ELF-1 (cell line): Measurements from ENCODE around the gene MAP3K7CL.
"Not testable (repeated sequence)": the region's sequence is repeated elsewhere in the genome, so short reads cannot be mapped to it uniquely, and the experiment has no call there.

Experiments used
- DNase-seq: peaks from one replicate; pipeline ENCODE4 v3.0.0-alpha.2; 2016; ENCODE audit warnings: low read depth, low spot score

Gene MAP3K7CL

DNA sequence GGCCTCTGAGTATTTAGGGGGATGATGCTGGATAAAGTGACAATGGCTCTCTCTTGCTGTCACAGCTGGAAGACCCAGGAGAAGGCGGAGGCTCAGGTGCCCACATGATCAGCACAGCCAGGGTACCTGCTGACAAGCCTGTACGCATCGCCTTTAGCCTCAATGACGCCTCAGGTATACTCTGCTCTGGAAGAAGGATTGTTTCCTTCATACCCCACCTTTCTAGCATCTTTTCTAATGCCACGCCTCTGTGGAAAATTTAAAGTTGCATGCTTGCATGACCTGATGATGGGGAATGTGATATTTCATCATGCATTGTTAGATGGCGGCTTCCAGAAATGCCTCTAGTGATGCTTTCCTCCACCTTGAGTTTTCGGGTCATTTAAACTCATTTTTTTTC, 2.8 kb downstream of the MAP3K7CL start:
- DNase-seq = no peak

DNA sequence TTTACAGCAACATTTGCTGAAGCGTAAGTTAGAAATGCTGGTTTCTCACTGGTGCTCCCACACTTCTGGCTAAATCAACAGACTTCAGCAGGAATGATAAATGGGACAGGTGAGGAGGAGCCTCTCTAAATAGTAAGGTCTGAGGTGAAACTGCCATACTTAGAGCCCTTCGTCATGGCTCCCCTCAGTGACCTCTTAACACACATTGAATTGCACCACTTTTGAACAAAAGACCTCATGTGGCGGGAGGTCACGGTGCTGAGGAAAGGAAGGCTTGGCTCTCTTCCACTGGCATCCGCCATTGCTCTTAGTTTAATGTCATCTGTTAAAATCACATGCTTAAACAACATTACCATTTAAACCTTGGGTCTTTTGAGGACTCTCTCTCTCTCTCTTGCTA, 3.4 kb downstream of the MAP3K7CL start:
- DNase-seq = peak; percentile 6

DNA sequence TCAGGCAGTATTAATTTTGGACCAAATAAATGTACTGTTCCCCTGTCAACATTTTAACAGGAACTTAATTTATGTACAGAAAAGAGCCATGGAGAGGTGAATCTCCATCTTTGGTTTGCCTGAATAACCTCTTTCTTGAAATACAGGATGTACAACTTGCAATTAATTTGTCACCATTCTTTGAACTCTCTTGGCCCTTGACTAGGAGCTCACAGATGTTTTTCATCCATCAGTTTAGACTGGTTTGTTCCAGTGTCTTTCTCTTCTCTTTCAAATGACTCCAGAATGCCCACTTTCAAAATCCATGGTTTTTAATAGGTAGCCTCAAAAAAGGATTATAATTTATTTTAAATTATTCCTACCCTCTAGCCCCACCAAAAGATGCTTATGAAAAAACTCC, 5.0 kb downstream of the MAP3K7CL start:
- DNase-seq = no peak

DNA sequence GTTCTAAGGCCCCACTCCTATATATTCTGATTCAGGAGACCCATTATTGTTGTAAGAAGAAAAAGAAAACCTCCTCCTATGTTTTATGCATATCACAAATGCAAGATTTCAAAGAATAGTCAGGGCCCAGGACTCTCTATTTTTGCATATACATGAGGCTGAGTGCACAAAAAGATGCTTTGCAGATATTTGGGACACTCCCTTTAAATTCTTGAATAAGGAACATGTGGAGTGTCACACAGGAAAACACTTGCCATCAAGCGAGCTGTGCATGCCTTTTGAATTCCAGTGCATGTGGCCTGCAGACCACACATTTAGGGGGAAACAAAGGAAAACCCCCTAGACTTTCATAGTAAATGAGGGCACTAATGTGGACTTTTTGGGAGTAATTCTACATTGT, 5.6 kb downstream of the MAP3K7CL start:
- no peak for DNase-seq

DNA sequence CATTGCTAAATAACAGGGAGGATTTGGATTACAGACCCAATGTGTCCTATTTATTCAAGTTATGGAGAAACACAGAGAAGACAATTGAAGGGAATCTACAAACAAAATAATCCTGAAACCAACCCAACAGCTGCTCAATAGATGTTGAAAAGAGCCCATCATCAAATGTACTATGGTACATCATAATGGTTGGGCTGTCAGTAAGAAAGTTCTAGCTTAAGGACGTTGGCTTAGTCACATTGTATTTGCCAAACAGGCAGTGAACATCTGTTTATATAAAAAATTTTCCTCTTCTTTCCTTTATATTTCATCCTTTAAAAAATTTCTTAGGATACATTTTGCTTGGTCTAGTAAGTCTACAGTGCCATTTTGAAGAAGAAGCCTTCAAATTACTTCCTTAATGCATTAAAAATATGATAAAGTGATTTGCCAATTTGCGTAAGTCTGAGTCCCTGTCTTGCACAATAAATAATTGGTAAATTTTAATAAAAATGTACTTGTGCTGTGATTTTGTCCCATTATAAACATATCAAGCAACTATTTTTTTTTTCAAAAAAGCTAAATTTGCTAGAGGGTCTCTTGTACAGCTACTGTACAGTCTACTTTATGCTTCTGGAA, 14.4 kb downstream of the MAP3K7CL start:
- no peak for DNase-seq

DNA sequence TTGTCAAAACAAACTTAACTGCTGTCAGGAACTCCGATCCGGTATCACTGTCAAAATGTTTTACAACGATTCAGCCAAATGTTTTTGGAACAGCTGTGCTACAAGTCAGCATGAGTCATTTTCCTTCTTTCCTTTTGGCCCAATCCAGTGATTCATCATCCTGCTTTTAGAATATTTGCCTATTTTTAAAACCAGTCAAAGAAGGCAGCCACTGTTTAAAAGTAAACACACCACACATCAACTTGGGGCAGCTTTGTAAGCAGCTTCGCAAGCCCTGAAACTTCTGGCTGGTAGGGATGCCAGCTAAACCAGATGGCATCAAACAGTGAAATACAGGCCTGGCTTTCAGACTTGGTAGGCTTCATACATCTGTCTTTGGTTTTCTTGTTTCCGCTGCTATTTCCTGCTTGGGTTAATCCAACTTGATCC, 14.9 kb downstream of the MAP3K7CL start:
- DNase-seq = no peak

DNA sequence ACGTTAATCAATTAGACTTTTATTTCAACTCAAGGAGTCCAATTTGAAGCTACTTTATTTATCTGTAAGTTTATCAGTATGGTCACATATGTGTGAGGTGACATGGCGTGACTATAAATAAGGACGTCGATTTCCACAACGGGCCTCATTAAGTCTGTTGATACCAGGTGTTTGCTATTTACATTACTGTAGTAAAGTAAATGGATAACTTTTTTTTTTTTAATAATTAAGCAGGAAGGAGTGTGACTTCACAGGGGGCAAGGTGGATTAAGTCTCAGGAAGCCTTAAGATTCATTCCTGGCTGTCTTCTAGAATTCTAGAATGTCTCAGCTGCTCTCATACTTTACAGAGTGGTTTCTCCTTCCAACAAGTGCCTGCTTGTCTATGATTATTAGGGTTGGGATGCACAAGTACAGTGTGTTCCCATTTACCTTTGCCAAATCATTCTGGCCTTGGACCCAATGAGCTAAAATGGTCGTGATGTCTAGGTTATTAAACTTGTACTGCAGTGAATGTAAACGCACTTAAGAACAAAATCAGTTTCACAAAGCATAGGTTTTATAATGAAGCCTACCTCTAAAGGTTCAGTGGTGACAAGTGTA, 15.5 kb downstream of the MAP3K7CL start:
- no peak for DNase-seq

DNA sequence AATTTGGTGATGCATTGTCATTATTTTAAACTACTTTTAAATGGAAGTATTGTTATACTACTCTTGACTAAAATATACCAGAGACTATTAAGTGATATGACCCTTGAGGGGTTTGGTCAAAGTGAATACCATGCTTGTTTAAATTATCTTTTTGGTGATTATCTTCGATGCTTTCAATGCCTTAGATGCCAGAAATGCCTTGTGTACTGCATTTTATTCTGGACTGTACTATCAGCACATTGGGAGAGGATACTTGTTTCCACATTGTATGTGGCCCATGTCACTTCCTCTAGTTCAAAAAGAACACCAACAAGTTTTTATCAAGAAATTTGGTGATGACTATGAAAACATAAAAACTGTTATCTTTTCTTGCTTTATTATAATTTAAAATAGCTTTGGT, 16.3 kb downstream of the MAP3K7CL start:
- no peak for DNase-seq

DNA sequence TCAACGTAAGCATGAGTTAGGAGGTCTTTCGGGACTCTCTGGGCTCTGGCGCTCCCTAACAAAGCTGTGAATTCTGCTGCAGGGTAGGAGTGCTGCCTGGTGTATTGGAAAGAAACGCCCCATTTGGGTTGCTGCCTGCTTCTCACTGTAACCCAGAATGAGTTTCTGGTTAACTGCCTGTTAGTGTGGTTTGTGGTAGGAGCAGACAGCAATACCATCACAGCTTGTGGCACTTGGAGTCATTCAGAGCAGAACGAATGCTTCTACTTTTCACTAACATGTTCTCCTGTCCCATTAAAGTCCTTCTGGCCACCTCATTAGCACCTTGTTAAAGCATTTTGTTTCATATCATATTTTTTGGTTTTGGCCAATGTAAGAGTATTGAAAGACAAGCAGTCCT, 18.1 kb downstream of the MAP3K7CL start:
- no peak for DNase-seq

DNA sequence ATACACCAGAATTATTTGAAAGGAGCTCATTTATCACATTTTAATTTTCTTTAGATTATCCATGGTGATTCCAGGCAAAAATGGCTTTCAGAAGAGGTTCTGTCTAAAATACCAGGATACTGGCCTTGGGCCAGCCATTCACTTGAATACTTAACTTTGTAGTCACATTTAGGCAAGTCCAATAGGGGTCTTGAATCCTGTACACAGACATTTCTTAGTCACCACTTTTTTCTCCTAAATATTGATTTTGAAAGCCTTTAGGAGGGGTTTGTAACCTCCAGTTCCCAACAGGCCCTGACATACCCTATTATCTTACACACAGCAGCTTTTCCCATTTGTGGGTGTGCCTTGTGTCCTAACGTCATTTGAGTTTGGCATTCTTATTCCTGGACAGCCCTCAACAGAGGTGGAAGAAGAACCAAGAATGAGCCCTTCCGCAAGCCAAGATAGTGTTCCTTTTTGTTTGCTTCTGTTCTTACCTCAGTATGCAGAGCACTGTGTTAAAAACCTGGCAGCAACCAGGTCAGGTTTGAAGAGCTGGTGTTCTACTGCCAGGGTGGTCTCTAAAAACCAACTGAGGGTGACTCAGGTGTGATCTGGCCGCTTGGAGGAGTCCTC, 19.5 kb downstream of the MAP3K7CL start:
- DNase-seq = no peak

DNA sequence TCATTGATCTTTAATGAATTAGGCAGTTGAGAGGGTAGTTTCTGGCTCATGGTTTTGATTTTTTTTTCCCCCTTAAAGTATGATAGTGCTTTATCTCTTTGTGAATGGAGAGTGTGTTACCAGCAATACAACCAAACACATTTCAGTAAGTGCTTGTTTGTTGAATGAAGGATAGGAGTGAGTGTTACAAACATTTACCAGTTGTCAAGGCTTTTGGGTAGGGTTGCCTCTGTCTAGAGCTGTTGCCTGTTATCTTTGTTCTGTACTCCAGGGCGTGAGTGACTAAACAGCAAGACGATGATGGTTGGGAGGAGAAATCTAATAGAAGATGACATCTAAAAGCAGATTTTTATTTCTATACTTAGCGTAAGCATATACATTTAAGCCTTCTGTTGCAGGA, 21.5 kb downstream of the MAP3K7CL start:
- no peak for DNase-seq

DNA sequence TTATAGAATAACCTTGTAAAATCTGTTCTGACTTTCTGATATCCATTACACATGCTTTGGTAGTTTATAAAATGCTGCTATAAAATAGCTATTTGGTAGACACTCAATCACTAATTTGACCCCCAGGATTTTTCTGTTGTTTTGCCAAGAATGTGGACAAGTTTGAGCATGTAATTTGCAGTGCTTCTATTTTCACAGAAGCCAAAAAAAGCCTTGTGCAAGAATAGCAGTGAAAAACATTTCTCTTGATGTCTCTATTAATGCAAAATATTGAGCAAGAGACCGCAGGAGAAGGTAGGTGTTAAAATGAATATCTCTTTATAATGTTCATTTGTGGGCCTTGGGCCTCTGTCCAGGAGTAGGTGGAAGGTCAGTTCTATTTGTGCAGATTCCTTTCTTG, 22.5 kb downstream of the MAP3K7CL start:
- no peak for DNase-seq

DNA sequence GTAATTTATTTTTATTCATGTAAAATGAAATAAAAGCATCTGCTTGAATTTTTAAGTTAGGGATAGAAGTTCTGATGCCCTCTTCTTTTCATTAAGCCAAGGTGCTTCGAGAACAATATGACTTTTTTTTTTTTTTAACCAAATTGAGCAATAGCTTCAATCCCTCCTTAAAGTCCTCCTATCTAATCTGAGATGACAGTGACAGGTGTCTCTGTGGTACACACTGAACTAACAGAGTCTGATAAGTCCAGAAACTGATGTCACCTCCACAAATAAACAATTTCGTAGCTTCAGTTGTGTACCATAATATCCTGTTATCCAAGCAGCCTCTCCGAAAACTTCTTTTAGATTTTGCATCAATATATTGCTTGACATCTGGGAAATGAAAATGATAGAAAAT, 23.8 kb downstream of the MAP3K7CL start:
- DNase-seq = no peak

DNA sequence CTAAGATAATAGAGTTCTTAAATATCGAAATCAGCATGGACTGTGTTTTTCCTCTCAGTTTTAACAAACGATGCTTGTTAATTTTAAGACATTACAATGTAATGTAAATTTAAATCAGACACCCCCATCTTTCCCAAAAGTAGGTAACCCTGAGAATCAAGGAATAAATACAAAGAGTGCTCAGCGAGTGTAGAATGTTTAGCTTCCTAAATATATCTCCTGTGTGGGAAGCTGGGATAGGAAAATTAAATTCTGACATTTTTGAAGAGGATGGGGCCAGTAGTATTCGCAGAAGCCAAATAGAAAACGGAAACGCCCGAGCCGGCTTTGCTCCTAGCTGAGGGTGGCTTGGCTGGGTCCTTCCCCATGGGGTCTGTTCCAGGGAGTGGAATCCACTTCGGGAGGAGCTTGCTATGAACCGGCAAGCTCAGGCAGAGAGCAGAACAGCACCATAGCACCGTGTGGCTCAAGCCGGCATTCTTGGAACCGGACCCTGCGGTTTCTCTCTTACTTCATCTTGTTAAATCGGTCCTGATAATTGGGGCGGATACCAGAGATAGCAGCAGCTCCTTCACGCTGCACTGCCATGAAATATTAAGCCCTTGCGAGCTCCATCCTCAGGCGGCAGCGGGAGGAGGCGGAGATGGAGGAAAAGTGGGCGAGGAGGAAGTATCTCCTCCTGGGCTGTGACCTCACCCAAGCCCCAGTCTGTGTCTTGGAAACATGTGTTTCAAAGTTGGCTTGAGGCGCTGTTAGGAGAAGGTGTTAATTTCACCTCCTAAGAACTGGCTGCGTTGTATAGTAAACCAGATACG, 24.9 kb downstream of the MAP3K7CL start:
- peak; percentile 74 for DNase-seq

DNA sequence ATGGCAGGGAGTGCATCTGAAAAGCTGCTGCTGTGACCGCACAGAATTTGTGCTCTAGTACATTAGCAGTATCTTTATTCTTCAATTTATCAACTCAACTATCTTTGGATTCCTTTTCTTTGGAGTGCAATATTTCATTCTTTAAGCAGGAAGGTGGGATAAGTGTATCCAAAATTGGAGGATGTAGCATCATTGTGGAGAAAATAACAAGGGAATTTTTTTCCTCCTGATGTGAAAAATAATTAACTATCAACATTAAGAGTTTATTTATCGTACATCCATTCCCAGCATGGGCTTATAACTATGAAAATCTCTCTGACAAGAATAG, 25.5 kb downstream of the MAP3K7CL start:
- no peak for DNase-seq

DNA sequence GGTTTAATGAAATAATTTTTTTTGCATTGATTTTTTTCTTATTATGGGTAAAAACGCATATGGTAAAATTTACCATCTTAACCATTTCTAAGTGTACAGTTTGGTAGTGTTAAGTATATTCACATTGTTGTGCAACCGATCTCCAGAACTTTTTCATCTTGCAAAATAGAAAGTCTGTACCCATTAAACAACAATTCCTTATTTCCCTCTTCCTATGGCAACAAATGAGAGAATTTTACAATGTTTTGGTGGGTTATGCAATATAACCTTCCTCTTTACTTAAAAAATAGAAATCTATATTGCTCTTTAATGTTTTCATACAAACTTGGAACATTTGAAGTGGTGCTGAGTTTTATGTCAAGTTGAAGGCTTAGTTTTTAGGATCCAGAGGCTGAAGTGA, 26.6 kb downstream of the MAP3K7CL start:
- no peak for DNase-seq

DNA sequence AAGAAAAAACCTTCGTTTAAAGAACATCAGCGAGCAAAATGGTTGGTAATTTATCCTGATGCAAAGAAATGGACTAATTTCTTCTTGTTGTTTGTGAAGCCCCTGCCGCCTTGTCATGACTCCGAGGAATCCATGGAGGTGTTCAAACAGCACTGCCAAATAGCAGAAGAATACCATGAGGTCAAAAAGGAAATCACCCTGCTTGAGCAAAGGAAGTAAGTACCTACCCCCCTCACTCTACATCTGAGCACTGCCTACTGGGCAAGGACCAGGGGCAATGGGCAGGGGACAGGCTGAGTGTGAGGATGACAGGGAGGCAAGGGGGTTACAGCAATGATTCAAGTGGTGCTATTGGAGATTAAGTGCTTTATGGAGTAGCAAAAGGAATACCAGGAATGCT, 29.4 kb downstream of the MAP3K7CL start:
- DNase-seq = no peak

DNA sequence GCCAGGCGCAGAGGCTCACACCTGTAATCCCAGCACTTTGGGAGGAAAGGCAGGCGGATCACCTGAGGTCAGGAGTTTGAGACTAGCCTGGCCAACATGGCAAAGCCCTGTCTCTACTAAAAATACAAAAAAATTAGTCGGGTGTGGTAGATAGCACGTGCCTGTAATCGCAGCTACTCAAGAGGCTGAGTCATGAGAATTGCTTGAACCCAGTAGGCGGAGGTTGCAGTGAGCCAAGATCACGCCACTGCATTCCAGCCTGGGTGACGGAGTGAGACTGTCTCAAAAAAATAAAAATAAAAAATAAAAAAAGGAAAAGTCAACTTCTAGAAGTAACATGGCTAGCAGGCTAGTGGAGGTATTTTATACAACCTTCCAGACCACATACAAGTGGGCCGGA, 32.4 kb downstream of the MAP3K7CL start:
- not testable (repeated sequence) for DNase-seq

DNA sequence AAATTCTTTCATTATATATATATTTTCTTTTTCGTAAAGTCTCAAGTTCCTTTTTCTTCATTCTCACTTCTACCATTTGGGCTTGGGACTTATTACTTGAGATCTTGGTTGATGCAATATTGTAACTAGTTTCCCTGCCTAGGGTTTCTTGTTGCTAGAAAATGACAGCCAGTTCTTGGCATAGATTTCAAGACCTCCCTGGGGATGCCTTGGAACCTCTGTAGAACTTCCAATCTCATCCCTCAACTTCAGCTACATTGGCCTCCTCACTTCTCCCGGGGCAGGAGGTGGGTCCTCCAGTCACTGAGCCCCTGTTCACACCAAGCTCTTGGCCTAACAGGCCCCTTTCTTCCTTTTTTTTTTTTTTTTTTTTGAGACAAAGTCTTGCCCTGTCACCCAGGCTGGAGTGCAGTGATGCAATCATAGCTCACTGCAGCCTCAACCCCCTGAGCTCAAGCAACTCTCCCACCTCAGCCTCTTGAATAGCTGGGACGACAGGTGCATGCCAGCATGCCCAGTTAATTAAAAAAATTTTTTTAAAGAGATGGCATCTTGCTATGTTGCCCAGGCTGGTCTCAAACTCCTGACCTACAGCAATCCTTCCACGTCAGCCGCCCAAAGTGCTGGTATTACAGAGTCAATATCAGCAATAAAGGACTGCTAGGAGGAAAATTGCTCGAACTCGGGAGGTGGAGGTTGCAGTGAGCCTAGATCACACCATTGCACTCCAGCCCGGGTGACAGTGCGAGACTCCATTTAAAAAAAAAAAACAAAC, 33.1 kb downstream of the MAP3K7CL start:
- no peak for DNase-seq

DNA sequence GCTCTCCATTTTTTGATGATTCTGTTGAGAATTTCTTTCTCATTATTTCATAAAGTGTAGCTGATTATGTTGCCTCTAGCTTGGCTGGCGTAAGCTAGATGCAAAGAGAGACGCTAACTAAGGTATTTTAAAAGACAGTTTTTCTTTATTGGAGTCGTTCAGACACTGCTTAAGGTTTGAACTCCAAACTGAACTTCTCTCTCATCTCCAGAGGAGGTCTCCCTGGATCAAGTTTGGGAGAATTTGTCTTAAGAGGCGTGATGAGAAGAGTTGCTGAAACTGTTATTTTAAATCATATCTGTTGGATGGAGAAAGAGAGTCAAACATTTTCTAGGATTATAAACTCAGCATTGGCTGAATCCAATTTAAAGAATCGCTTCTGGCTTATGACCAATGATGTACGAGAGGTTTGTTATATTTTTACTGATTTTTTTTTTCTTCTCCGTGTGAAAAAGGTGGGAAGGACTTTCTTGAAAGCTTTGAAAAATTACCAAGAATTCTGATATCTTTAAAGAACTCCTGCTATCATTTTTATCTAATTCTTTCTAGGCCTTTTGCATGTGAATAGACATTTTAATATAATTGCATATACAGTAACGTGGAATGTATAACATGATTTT, 34.0 kb downstream of the MAP3K7CL start:
- DNase-seq = peak; percentile 16

DNA sequence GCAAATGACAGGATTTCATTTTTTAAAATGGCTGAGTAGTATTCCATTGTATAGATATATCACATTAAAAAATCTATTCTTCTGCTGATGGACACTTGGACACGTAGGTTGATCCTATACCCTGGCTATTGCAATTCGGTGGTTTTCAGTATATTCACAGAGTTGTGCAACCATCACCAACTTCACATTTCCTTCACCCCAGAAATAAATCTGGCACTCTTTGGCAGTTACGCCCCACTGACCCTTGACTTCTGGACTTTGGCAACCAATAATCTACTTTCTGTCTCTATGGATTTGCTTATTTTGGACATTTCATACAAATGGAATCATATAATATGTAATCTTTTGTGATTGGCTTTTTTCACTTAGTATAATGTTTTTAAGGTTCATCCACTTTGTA, 35.9 kb downstream of the MAP3K7CL start:
- no peak for DNase-seq

DNA sequence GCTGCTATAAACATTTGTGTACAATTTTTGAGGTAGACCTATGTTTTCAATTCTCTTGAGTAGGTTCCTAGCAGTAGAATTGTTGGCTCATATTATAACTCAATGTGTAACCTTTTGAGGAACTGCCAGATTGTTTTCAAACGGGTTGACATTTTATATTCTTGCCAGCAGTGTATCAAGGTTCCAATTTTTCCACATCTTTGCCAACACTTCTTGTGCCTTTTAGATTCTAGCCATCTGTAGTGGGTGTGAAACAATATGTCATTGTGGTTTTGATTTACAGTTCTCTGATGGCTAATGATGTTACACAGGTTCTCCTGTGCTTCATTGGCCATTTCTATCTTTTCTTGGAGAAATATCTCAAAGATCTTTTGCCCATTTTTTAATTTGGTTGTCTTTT, 36.4 kb downstream of the MAP3K7CL start:
- DNase-seq = no peak
